Mucosa of descending colon (tissue), 3 donors: ENCODE data around the gene OR2AT4. TPM values are rescaled to one million over a fixed set of nuclear protein-coding genes. Genes with fewer than 3 reads are reported as not detected.
"Not testable (repeated sequence)": the region's sequence is repeated elsewhere in the genome, so short reads cannot be mapped to it uniquely, and the experiment has no call there.

Experiments used
- ATAC-seq: fragments of 200-7000 bp; cut with Tn5 transposase; one replicate; pipeline ENCODE4 v1.9.1; 2020; ENCODE audit warnings: mild to moderate bottlenecking, moderate library complexity
- DNase-seq, 3 donors: peaks; one replicate each; pipeline ENCODE4 v3.0.0-alpha.2; 2020
- H3K36me3 ChIP-seq: fragments of 200-600 bp; one replicate; pipeline ENCODE4 v1.8.0; 2021; ENCODE audit warnings: low read depth, mild to moderate bottlenecking
- H3K4me1 ChIP-seq: fragments of 200-600 bp; one replicate; pipeline ENCODE4 v1.8.0; 2021; ENCODE audit warnings: low read depth, mild to moderate bottlenecking
- H3K4me3 ChIP-seq: fragments of 200-600 bp; one replicate; pipeline ENCODE4 v1.8.0; 2021; ENCODE audit warnings: mild to moderate bottlenecking
- H3K9me3 ChIP-seq: fragments of 200-600 bp; one replicate; pipeline ENCODE4 v1.8.0; 2021; ENCODE audit warnings: mild to moderate bottlenecking
- CTCF ChIP-seq: fragments of 200-600 bp; IDR thresholded peaks from one replicate; pipeline ENCODE4 v1.8.0; 2022; ENCODE audit warnings: antibody characterized with exemption, mild to moderate bottlenecking
- intact Hi-C, 2 donors: fragments of 100-400 bp; cut with DNase I in 1 of 2; cut with micrococcal nuclease in 1 of 2; formaldehyde crosslinking; loops; one replicate each; pipeline versions ENCODE4 v1.11.0 to v1.11.1; 2022; cut with DNase I, micrococcal nuclease
- total RNA-seq, 3 donors: library from RNA; stranded (reverse); fragmentation: NEBNext Ultra II Directional in 2 of 3; extraction: Animal tissue kit (Norgen Biotek cat#: 25700) in 2 of 3; gene quantifications; one replicate each; pipeline versions ENCODE4 v1.2.1 to v1.2.4, GENCODE V29; 2021 to 2023
- donor health status: DM: no; HTN: no; CAD: no; lungs with moderate emphysema.
- donor health status: DM: no; HTN: no; CAD: no.
- donor health status: DM: no; HTN: yes; CAD: no.

Gene OR2AT4
- total RNA-seq, 3 donors from 2014 or later: not detected

- Histone ChIP-seq H3K9me3 (peaks cover 5% of the 10 kb centered on the region), H3K4me3 (no peak overlapping the region), H3K4me1 (no peaks in the 10 kb centered on the region), H3K36me3 (no peaks in the 10 kb centered on the region)
- ATAC-seq: no peak
- TF ChIP-seq CTCF: no peak
- intact Hi-C loops: no loop called here
- no peak for DNase-seq
Measured at GRCh38 chr11:75112200-75112599, 15.5 kb upstream of the OR2AT4 start.

GRCh38 chr11:75107187-75107586 is 10.5 kb upstream of the OR2AT4 start:
- intact Hi-C loops: no loop called here
- TF ChIP-seq CTCF: no peak
- ATAC-seq: no peak

GRCh38 chr11:75105967-75106681 is 9.4 kb upstream of the OR2AT4 start:
- intact Hi-C loops: not testable (repeated sequence)

More at GRCh38 chr11:75107187-75107586, 10.5 kb upstream of the OR2AT4 start:
- H3K4me1 ChIP-seq: no peaks in the 10 kb centered on the region
- DNase-seq: no peak
- no peak overlapping the region for H3K4me3 ChIP-seq
- no peaks in the 10 kb centered on the region for H3K36me3 ChIP-seq
- no peaks in the 10 kb centered on the region for H3K9me3 ChIP-seq

GRCh38 chr11:75105462-75105925 is 8.8 kb upstream of the OR2AT4 start:
- TF ChIP-seq CTCF: no peak
- intact Hi-C loops: no loop called here
- Histone ChIP-seq H3K4me3 (no peak overlapping the region), H3K36me3 (no peaks in the 10 kb centered on the region), H3K4me1 (no peaks in the 10 kb centered on the region), H3K9me3 (no peaks in the 10 kb centered on the region)
- no peak for ATAC-seq
- DNase-seq: no peak

More at GRCh38 chr11:75105967-75106681, 9.4 kb upstream of the OR2AT4 start:
- ATAC-seq, H3K36me3 ChIP-seq, H3K9me3 ChIP-seq, DNase-seq, H3K4me3 ChIP-seq, H3K4me1 ChIP-seq: not testable (repeated sequence)

DNA sequence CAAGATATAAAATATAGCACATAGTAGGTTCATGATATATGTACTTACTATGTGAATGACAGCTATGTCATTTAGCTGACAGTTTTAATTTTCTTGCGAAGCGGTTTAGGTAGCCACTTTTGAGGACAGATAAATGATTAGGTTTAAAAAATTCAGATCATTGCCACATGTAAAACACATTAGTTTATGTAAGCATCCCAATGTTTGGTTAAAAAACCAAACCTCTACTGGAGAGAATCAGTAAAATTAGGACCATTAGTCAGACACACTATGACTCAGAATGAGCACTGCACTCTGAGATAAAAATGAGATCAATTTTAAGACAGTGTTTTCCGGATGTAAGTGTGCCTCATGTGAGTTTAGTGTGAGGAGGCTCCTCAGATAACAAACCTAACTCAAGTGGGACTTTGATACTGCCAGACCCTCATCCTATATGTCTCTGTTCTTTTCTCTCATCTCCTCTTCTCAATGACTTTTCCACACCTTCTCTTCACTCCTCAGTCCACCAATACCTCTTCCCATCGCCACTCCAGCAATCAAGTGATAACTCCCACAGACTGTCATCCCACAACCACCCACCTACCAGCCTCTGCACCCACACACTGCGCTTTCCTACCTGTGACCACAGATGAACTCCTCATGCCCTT is 6.8 kb upstream of the OR2AT4 start:
- no peak overlapping the region for H3K4me3 ChIP-seq
- H3K4me1 ChIP-seq: no peaks in the 10 kb centered on the region
- no peaks in the 10 kb centered on the region for H3K36me3 ChIP-seq
- no peak for DNase-seq
- ATAC-seq: no peak
- no peak for TF ChIP-seq CTCF
- H3K9me3 ChIP-seq: no peaks in the 10 kb centered on the region
- intact Hi-C loops: no loop called here

GRCh38 chr11:75101424-75102128 is 4.9 kb upstream of the OR2AT4 start:
- H3K4me1 ChIP-seq: no peaks in the 10 kb centered on the region
- no peak for ATAC-seq
- intact Hi-C loops: no loop called here
- no peak overlapping the region for H3K4me3 ChIP-seq
- TF ChIP-seq CTCF: no peak
- no peak for DNase-seq
- H3K36me3 ChIP-seq: no peaks in the 10 kb centered on the region
- H3K9me3 ChIP-seq: no peaks in the 10 kb centered on the region
